GM18868 (cell line): Measurements from ENCODE around the gene MPG.

Experiments used
- ATAC-seq: cut with Tn5 transposase; IDR thresholded peaks from one replicate; pipeline ENCODE4 v1.9.1; 2021; ENCODE audit warnings: mild to moderate bottlenecking, moderate library complexity; ENCODE audit not compliant: unreplicated experiment

MPG gene

DNA sequence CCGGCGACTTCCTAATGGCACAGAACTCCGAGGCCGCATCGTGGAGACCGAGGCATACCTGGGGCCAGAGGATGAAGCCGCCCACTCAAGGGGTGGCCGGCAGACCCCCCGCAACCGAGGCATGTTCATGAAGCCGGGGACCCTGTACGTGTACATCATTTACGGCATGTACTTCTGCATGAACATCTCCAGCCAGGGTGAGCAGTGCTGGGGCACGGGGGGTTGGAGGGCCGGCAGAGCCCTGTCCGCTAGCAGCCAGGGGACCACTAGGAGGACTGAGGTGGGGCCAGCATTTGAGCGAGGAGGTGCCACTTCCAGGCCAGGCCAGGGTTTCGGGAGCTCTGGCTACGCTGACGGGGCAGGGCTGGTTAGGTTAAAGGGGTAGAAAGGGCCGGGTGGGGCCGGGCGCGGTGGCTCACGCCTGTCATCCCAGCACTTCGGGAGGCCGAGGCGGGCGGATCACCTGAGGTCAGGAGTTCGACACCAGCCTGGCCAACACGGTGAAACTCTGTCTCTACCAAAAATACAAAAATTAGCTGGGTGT lies 5.1 kb downstream of the MPG start:
- ATAC-seq: no peak

DNA sequence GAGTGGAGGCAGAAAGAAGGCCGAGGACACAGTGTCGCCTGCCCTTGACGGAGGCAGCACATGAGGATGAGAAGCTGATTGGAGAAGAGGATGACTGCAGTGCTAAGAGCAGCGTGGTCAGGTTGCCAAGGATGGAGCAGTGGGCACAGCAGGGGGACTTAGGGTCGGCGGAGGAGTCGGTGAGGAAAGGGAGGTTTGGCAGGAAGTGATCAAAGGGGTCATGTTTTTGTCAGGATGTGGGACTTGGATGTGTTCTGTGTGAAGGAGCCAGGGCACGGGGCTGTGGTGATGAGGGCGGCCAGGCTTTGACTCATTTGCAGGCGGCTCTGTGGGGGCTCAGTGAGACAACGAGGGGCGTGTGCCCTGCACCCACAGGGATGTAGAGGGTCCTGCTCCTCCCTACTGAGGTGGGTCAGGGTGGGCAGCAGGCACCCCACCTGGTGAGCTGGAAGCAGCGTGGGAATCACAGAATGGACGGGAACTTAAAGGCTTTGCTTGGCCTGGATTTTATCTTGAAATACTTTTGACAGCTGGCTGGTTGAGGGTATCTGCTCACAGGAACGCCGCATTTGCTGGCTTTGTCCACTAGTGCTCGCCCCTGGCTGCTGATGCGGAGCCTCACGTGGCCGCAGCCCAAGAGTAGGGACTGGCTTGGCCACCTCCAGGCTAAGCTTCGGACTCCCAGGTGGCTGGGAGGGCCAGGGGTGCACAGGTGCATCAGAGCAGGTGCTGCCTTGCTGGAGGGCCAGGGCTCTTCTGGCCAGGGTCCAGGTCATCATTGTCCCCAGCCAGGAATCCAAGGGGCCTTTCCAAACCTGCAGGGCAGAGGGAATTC lies 6.0 kb downstream of the MPG start:
- no peak for ATAC-seq

DNA sequence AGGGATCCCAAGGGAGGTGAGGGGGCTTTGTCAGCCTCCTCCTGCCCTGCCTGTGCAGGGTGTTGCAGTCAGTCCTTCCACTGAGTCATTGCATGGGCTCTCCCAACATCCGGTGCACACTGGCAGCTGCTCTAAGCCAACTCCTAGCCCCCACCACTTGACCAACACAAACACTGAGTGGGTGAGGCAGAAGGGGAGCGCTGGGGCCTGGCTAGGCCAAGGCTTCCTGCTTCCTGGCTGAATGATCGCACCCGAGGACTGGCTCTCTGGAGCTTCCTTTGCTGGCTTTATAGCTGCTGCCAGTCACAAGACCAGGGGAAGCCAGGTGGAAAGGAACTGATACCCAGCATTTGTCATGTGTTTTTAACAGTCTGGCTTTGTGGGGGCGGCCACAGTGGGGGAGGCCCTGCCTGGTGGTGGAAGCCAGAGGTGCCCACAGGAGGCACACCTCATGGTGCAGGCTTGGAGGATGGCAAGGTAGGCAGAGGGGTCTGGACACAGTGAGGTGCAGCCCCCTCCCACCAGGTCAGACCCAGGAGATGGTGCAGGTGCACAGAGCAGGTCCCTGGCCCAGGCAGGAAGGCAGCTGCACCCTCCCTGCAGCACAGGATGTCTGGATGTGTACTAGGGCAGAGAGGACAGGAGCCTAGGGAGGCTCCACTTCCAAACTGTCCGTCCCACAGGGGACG lies 6.8 kb downstream of the MPG start:
- ATAC-seq: peak; percentile 75

DNA sequence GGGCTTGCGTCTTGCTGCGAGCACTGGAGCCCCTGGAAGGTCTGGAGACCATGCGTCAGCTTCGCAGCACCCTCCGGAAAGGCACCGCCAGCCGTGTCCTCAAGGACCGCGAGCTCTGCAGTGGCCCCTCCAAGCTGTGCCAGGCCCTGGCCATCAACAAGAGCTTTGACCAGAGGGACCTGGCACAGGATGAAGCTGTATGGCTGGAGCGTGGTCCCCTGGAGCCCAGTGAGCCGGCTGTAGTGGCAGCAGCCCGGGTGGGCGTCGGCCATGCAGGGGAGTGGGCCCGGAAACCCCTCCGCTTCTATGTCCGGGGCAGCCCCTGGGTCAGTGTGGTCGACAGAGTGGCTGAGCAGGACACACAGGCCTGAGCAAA lies 7.4 kb downstream of the MPG start:
- ATAC-seq: no peak

DNA sequence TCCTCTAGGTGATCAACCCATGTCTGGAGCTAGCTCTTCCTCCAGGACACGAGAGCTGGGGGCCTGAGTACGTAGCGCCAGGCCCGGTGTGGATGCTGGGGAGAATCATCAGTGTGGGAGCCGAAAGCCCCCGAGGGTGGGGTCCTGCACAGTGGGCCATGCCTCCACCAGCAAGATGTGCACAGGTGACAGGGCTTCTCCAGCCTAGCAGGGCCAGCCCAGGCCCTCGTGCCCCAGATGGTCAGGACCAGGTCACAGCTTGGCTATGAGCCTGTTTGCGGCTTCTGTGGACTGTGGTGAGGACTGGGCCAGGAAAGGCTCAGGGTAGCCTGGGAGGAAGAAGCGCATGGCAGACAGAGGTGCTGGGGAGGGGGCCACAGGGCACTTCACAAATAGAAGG lies 7.8 kb downstream of the MPG start:
- no peak for ATAC-seq

DNA sequence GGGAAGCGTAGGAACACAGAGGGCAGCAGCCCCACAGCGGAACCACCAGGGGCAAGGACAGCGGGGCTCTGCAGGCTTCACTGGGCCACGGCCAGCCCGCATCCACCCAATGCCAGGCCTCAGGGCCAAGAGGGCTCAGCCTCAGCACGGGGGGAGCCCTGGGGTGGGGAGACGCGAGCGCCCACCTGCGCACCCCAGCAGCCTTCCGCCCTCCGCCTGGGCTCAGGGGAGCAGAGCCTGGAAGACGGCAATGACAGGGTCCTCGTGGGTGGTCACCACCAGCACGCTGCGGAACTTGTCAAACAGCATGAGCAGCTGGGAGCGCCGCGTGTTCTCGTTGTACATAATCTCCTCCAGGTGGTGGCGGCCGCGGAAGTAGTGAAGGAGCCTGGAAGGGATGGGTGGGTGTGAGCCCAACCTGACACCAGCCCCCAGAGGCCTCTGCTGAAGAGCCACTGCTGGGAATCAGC lies 8.5 kb downstream of the MPG start:
- ATAC-seq: no peak

DNA sequence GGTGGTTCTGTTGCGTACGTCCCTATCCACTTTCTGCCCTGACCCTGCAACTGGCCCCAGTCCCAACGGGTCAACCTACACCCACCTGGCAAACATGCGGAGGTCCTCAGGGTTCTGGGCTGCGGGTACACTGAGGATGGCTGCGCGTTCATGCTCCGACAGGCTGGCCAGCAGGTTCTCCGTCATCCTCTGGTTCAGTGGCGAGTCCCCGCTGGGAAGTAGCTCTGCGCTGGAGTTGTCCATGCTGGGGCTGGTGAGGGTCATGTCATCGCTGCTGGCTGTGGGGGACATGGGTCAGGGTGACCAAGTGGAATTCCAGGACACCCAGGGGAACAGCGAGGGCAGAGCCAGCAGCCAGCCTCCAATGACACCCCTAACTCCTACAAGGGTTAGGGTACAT lies 10.6 kb downstream of the MPG start:
- ATAC-seq: no peak

DNA sequence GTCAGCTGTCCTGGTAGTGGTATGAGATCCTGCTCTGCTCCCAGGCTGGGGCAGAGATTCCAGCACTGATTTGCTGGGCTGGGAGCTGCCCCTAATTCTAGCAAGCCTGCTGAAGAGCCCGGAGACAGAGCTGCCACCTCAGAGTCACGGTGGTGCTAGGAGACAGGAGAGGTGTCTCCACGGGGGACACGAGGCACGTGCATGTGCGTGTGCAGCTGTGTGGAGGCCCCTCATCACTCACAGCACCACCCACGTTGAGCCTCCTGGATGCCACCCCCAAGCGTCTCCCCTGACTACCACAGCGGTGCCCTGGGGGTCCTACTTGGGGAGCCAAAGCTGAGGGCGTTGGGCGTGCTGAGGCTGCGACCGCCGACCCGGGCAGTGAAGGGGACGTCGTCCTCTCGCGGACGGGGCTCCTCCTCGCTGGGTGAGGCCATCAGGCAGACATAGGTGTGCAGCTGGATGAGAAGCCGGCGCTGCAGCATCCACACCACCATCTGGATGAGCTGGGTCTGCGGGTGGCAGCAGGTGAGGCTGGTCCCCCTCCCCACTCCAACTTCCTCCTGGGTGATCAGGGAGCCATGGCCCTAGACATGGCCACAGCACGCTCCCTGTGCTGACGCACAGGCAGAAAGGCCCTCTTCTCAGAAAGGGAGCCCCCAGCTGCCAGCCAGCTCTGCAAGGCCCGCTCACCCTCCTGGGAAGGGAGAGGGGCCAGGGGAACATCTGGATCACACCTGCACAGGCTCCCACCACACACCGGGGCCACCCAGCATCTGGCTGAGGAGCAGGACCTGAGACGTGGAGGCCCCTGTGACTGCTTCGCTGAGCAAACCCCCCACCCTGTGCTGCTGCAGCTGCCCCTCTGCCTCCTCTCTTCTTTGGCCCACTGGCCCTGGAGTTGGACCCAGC lies 11.6 kb downstream of the MPG start:
- ATAC-seq: no peak

DNA sequence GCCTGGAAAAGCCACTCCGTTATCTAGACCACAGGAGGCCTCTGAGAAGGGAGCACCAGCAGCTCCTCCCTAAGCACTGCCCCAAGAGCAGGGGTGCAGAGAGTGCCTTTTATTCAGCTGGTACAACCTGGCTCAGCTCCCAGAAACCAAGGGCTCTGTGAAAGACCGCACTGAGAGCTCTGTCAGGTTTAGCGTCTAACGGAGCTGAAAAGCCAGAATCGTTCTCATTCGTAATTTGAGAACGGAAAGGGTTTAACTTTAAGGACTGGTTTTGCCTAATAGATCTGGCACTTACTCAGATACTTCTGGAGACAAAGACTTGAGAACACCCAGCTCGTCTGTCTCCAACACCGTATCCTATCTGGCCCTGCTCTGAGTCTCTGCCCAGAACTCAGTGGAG lies 13.5 kb downstream of the MPG start:
- ATAC-seq: no peak

DNA sequence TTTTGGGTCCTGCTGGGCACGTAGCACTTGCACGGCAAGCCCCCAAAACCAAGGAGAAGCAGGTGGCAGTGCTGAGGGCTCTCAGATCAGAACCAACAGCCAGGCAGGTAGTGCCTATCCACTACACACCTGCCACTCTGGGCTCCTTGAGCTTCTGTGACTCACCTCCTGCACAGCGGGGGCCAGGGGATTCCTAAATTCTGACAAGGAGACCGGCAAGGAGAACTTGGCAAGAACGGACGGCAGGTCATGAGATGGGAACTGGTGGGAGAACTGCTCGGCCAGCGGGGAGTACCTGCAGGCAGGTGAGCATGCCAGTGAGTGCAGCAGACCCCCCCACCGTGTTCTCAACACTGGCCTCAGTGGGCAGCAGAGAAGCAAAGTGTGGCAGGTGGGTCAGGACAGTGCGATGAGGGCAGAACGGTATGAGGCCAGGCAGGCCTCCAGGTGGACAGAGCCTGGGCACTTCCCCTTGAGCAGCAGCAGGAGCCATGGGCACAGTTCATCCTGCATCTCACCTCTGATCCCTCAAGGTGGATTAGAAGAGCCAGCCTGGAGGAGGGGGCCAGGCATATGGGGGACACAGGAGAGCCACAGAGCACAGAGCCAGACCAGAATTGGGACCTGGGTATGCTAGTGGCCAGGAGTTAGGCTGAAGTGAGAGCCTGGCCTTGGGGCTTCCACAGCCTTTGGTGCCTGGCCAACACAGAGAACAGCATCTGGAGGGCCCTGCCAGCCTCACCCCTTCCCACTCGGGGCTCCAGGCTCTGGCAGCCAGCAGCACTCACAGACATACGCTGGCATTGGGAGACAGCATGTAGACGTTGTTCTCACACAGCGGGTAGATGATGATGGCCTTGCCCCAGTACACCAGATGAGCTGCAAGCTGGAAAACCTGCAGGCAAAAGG lies 14.7 kb downstream of the MPG start:
- no peak for ATAC-seq

DNA sequence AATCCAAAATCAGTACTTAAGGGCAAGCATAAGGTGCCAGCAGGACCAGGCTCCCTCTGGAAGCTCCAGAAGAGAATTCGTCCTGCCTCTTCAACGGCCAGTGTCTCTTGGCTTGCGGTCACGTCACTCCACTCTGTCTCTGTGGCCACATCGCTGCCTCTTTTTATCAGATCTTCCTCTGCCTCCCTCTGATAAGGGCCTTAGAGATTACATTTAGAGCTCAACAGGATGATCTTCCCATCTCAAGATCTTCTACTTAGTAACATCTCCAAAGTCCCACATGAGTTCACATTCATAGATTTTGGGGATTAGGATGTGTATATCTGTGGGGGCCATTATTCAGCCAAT lies 16.9 kb downstream of the MPG start:
- ATAC-seq: no peak

DNA sequence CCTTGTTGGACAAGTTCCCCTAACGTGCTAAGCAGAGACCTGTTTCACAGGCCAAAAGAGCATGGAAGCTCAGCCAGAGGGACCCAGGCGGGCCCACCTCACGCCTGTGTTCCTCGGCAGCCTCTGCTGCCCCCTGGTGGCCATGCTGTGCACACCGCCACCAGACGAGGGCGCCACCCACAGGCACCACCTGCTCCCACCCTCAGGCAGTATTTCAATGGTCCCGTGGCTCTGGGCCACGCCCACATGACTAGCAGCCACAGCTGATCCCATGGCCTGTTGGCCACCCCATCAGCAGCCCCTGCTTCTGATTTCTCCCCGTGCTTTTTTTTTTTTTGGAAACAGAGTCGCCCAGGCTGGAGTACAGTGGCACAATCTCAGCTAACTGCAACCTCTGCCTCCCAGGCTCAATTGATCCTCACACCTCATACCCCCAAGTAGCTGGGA lies 18.9 kb downstream of the MPG start:
- peak; percentile 72 for ATAC-seq

DNA sequence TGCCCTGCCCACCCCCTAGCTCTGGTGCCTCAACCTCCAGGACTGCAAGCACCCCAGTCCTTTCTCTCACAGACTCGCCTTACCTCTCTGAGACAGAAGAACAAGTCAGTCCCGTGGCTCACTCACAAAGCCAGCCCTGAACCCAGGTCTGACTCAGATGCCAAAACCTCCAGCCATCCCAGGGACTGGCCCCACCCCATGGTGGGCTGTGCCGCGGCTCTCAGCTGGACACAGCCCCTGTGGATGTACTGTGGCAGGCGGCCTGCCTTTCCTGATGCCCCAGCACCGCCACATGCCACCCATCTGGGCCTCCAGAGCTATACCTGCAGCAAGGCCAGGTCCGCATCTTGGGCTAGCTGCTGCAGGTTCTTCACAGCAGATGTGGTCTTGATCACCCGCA lies 19.8 kb downstream of the MPG start:
- ATAC-seq: no peak

DNA sequence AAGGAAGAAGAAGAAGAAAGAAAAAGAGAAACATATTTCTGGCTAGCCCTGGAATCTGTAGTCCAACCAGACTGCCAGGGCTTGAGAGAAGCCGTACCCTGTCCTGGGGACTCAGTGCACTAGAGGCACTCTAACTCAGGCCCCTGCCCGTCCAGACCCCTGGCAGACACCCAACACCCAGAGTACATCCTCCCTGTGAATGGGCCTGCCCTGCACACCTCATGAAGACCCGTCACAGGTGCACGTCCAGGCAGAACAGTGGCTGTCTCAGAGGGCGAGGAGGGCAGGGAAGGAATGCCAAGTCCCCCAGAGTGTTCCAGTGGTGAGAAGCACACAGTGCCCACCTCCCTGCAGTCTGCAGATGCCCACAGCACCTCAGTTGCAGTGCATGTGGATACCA lies 23.0 kb downstream of the MPG start:
- ATAC-seq: no peak

DNA sequence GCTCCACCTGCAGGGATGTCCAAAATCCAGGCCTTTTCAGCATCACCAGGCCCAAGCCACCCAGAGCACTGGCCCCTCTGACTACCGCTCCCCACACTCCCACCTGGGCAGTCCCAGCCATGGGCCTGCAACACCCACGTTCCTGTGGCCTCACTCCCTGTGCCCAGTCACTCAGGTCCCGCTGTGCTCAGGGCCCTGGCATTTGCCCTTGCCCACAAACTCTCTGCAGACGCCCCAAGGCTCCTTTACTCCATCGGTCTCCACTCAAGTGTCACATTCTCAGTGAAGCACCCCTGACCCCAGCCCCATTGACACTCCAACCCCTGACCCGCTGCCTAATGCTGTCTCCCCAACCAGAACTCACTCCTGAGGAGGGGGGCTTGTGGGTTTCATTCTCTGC lies 23.6 kb downstream of the MPG start:
- ATAC-seq: no peak

DNA sequence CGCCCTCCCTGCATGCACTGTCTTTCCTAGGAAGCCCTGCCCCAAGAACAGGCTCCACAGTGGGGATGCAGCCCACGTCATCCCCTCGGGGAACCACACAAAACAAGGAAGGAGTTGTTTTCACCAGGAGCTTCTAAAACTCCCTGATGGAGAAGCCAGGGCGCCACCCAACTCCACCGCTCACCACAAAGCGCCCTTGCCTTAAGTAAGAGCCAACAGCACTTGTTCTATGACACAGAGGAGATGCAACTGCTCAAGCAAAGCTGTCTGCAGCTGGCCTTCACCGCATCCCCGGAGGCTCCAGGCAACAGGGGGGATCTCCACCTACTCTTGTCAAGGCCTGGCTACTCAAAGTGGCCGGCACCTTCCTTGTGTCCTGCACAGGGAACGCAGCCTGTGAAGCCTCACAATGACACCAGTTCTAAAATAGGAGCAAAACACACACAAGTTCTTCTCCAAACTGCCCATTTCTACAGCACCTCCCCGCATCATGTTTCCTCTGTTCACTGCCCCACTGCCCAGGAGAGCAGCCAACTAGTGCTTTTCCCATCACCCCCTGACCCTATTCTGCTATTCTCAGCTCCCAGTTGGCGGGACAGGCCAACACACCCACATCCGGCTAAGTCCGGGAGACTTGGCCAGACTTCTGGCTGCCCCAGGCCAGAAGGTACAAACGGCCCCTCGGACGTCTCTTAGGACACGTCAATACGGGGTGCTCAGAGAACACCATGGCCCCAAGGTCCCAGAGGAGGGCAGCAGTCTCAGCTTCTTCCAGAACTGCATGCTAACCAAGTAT lies 24.2 kb downstream of the MPG start:
- no peak for ATAC-seq

DNA sequence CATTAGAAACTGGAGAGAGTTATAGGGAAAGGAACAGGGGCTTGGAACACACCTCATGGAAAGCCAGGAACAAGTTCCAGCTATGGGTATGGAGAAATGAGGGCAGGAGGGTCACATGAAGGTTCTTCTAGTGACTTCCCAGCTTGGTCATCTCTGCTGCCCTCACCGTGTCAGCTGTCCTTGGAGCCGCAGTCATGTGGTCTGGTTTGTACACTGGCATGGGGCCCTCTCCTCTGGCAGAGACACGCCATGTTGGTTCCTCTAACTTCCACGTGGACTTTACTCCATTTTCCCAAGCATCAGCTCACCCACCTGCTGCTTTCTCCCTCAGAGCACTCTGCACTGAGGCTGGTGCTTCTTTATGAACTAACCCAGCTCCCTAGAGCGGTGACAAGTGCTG lies 26.3 kb downstream of the MPG start:
- ATAC-seq: no peak

DNA sequence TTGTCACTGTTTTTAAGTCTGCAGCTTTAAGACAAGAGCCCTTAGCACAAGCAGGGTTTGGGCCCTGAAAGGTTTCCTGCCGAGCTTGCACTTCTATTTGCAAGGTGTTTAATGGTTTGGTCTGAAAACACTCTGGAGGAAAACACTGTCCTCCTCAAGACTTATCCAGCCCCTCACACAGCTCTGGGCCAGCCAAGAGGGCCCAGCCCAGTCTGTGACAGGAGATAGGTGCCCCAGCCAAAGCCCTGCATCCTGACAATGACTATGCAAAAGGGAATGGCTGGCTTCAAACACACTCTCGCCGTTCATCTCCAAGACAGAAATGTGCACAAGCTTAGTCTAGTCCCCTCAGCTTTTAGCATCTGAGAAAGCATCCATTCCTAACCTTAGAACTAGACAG lies 26.9 kb downstream of the MPG start:
- ATAC-seq: no peak

DNA sequence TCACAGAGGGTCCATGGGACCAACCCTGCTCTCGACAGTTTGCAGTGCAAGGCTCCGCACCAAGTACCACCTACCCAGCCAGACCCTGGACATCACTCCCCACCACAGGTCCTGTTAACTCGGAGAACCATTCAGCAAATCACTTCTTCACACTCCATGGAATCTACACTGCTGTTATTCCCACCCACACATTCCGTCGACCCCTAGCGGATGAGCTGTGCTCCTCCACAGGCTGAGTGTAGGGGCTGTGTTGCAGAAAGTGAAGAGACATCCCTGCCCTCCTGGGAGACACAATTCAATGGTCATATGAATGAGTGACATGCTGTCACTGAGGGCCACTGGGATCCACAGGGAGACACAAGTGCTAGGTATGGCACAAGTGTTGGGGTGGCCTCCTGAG lies 27.5 kb downstream of the MPG start:
- no peak for ATAC-seq
